Small intestine (tissue), 7 donors: ENCODE measurements around the gene NPAS2. TPM values are rescaled to one million over a fixed set of nuclear protein-coding genes. Genes with fewer than 3 reads are reported as not detected.

Experiments
- DNase-seq, 2 donors: peaks; one replicate each; pipeline versions ENCODE4 v3.0.0 to v3.0.0-alpha.2; 2013
- FAIRE-seq: peaks from 2 replicates; lab custom pipeline; 2012; peaks lifted over from hg19 to GRCh38; lab: Jason Lieb, UNC
- H3K27ac ChIP-seq, 3 donors: one replicate each; pipeline ENCODE4 v1.5.1; 2013; ENCODE audit warnings: low read length in 2 of 3, mild to moderate bottlenecking in 2 of 3, control low read depth in 1 of 3, inconsistent platforms in 1 of 3, low read depth in 1 of 3, moderate library complexity in 1 of 3
- H3K27me3 ChIP-seq, 3 donors: one replicate each; pipeline ENCODE4 v1.6.1; 2013; ENCODE audit warnings: low read length in 3 of 3, inconsistent platforms in 1 of 3; ENCODE audit not compliant: control insufficient read depth in 3 of 3, insufficient read depth in 3 of 3
- H3K36me3 ChIP-seq, 3 donors: one replicate each; pipeline ENCODE4 v1.6.1; 2013; ENCODE audit warnings: low read length in 3 of 3, inconsistent platforms in 1 of 3, low read depth in 1 of 3, mild to moderate bottlenecking in 1 of 3, moderate library complexity in 1 of 3; ENCODE audit not compliant: control insufficient read depth in 3 of 3, insufficient read depth in 2 of 3
- H3K4me1 ChIP-seq, 3 donors: one replicate each; pipeline ENCODE4 v1.6.1; 2013; ENCODE audit warnings: low read length in 2 of 3, inconsistent platforms in 1 of 3, low read depth in 1 of 3, mild to moderate bottlenecking in 1 of 3, moderate library complexity in 1 of 3; ENCODE audit not compliant: control insufficient read depth in 3 of 3, insufficient read depth in 2 of 3
- H3K4me3 ChIP-seq, 3 donors: one replicate each; pipeline ENCODE4 v1.5.1; 2013; ENCODE audit warnings: low read length in 3 of 3, control low read depth in 1 of 3, inconsistent platforms in 1 of 3, low read depth in 1 of 3, mild to moderate bottlenecking in 1 of 3, moderate library complexity in 1 of 3
- H3K9me3 ChIP-seq, 2 donors: one replicate each; pipeline ENCODE4 v1.6.1; 2013; ENCODE audit warnings: low read depth in 1 of 2, low read length in 1 of 2; ENCODE audit not compliant: control insufficient read depth in 2 of 2, insufficient read depth in 1 of 2
- WGBS, 3 donors: extraction: QIAGEN DNeasy Blood & Tissue Kit; methylation state at CpG; one replicate each; pipeline ENCODE4 v1.1.7; 2013; 5-methylcytosine and 5-hydroxymethylcytosine counted together
- polyA plus RNA-seq, 4 donors: library from polyadenylated mRNA; stranded (reverse) in 3 of 4; unstranded in 1 of 4; fragments of 200-250 nt in 3 of 4; fragments of 120-200 nt in 1 of 4; gene quantifications; one replicate each; pipeline versions ENCODE4 v1.2.1 to v1.2.3, GENCODE V29; 2013
- donor health status: healthy with polysubstance abuse.
- donor health status: control.
- donor health status: control.
- donor health status: Bipolar disorder and iron deficiency.
- donor health status: healthy.

The NPAS2 gene
- polyA plus RNA-seq, 4 donors = 23.9 to 34.2 (median 26.3) TPM

GRCh38 chr2:100963026-100963375 is 143.1 kb downstream of the NPAS2 start:
- Histone ChIP-seq H3K36me3 (peaks cover 2 to 26% (median 3%) of the 10 kb centered on the region in 3 donors), H3K4me1 (no peaks in the 10 kb centered on the region), H3K4me3 (no peak overlapping the region), H3K27ac (no peak overlapping the region), H3K9me3 (no peaks in the 10 kb centered on the region), H3K27me3 (no peaks in the 10 kb centered on the region)
- FAIRE-seq (no peak), DNase-seq (no peak)
- WGBS, 3 donors = 89 to 92% (median 91%) methylated on average over 4 of the region's 4 CpGs

GRCh38 chr2:100964222-100964621 is 144.3 kb downstream of the NPAS2 start:
- WGBS, 3 donors = 77 to 95% (median 82%) methylated on average over 12 of the region's 12 CpGs
- Histone ChIP-seq H3K9me3 (no peaks in the 10 kb centered on the region), H3K27me3 (no peaks in the 10 kb centered on the region), H3K27ac (no peak overlapping the region), H3K4me3 (no peak overlapping the region), H3K36me3 (peaks cover 3 to 35% (median 6%) of the 10 kb centered on the region in 3 donors), H3K4me1 (no peaks in the 10 kb centered on the region)
- DNase-seq (no peak), FAIRE-seq (no peak)

GRCh38 chr2:100964681-100965169 is 144.8 kb downstream of the NPAS2 start:
- Histone ChIP-seq H3K27me3 (no peaks in the 10 kb centered on the region), H3K27ac (no peak overlapping the region), H3K4me1 (no peaks in the 10 kb centered on the region), H3K36me3 (peaks cover 3 to 35% (median 9%) of the 10 kb centered on the region in 3 donors), H3K4me3 (no peak overlapping the region), H3K9me3 (no peaks in the 10 kb centered on the region)
- WGBS, 3 donors = 81 to 89% (median 82%) methylated on average over 11 of the region's 11 CpGs
- FAIRE-seq = no peak
- DNase-seq = no peak

GRCh38 chr2:100965596-100965995 is 145.7 kb downstream of the NPAS2 start:
- Histone ChIP-seq H3K9me3 (no peaks in the 10 kb centered on the region), H3K36me3 (peaks cover 6 to 37% (median 12%) of the 10 kb centered on the region in 3 donors), H3K27ac (no peak overlapping the region), H3K27me3 (no peaks in the 10 kb centered on the region), H3K4me3 (no peak overlapping the region), H3K4me1 (no peaks in the 10 kb centered on the region)
- DNase-seq = no peak
- FAIRE-seq = no peak
- 90 to 94% (median 92%) methylated on average over 5 of the region's 5 CpGs for WGBS, 3 donors

- H3K9me3 ChIP-seq = no peaks in the 10 kb centered on the region
- H3K27me3 ChIP-seq = no peaks in the 10 kb centered on the region
- H3K4me3 ChIP-seq = no peak overlapping the region
- no peaks in the 10 kb centered on the region for H3K4me1 ChIP-seq
- DNase-seq (no peak), FAIRE-seq (no peak)
- H3K27ac ChIP-seq = no peak overlapping the region
- 91 to 93% (median 92%) methylated on average over 8 of the region's 8 CpGs for WGBS, 3 donors
- peaks cover 9 to 47% (median 15%) of the 10 kb centered on the region in 3 donors for H3K36me3 ChIP-seq
Measured at GRCh38 chr2:100967716-100968115, 147.8 kb downstream of the NPAS2 start.

- Histone ChIP-seq H3K27me3 (no peaks in the 10 kb centered on the region), H3K36me3 (peaks cover 9 to 51% (median 18%) of the 10 kb centered on the region in 3 donors), H3K27ac (no peak overlapping the region), H3K4me3 (no peak overlapping the region), H3K4me1 (no peaks in the 10 kb centered on the region), H3K9me3 (no peaks in the 10 kb centered on the region)
- 90 to 91% (median 90%) methylated on average over 28 of the region's 28 CpGs for WGBS, 3 donors
- FAIRE-seq (no peak), DNase-seq (no peak)
Measured at GRCh38 chr2:100968146-100969145, 148.5 kb downstream of the NPAS2 start.

GRCh38 chr2:100969998-100970397 is 150.1 kb downstream of the NPAS2 start:
- DNase-seq (no peak), FAIRE-seq (no peak)
- WGBS, 3 donors = 89 to 96% (median 93%) methylated on average over 7 of the region's 7 CpGs
- Histone ChIP-seq H3K27me3 (no peaks in the 10 kb centered on the region), H3K36me3 (peaks cover 9 to 54% (median 23%) of the 10 kb centered on the region in 3 donors), H3K4me3 (no peak overlapping the region), H3K4me1 (no peaks in the 10 kb centered on the region), H3K9me3 (no peaks in the 10 kb centered on the region), H3K27ac (no peak overlapping the region)

GRCh38 chr2:100971221-100971620 is 151.3 kb downstream of the NPAS2 start:
- no peaks in the 10 kb centered on the region for H3K4me1 ChIP-seq
- peaks cover 9 to 55% (median 32%) of the 10 kb centered on the region in 3 donors for H3K36me3 ChIP-seq
- H3K27ac ChIP-seq = no peak overlapping the region
- no peak overlapping the region for H3K4me3 ChIP-seq
- 90 to 97% (median 90%) methylated on average over 9 of the region's 9 CpGs for WGBS, 3 donors
- no peak for FAIRE-seq
- H3K27me3 ChIP-seq = no peaks in the 10 kb centered on the region
- no peak for DNase-seq
- no peaks in the 10 kb centered on the region for H3K9me3 ChIP-seq
